Upper lobe of left lung (tissue), 6 donors: ENCODE results near the gene TUBB4A. TPM values are rescaled to one million over a fixed set of nuclear protein-coding genes. Genes with fewer than 3 reads are reported as not detected.

Experiments
- ATAC-seq, 2 donors: fragments of 200-7000 bp; cut with Tn5 transposase; one replicate each; pipeline ENCODE4 v1.9.1; 2022; ENCODE audit warnings: mild to moderate bottlenecking in 2 of 2, moderate library complexity in 2 of 2; ENCODE audit not compliant: low FRiP score in 2 of 2
- DNase-seq, 2 donors: peaks; one replicate each; pipeline ENCODE4 v3.0.0-alpha.2; 2019 to 2020
- H3K27ac ChIP-seq, 4 donors: fragments of 200-600 bp; sonication (generic); one replicate each; pipeline ENCODE4 v1.5.1; 2016 to 2019
- H3K27me3 ChIP-seq, 4 donors: fragments of 200-600 bp; sonication (generic); one replicate each; pipeline ENCODE4 v1.5.1; 2017 to 2019
- H3K36me3 ChIP-seq, 4 donors: fragments of 200-600 bp; sonication (generic); one replicate each; pipeline ENCODE4 v1.5.1; 2016 to 2019
- H3K4me1 ChIP-seq, 4 donors: fragments of 200-600 bp; sonication (generic); one replicate each; pipeline ENCODE4 v1.5.1; 2018 to 2019
- H3K4me3 ChIP-seq, 4 donors: fragments of 200-600 bp; sonication (generic); one replicate each; pipeline ENCODE4 v1.5.1; 2017 to 2019; ENCODE audit warnings: mild to moderate bottlenecking in 2 of 4, moderate library complexity in 1 of 4
- H3K9me3 ChIP-seq, 4 donors: fragments of 200-600 bp; sonication (generic); one replicate each; pipeline ENCODE4 v1.5.1; 2018 to 2019
- EP300 ChIP-seq, 4 donors: sonication (generic); formaldehyde crosslinking; IDR thresholded peaks; one replicate each; pipeline ENCODE4 v1.5.1; 2017; ENCODE audit warnings: antibody characterized with exemption in 4 of 4, control low read depth in 2 of 4
- POLR2A ChIP-seq, 4 donors: fragments of 450-650 bp; IDR thresholded peaks; one replicate each; pipeline ENCODE4 v1.5.1; 2016 to 2017; ENCODE audit warnings: antibody characterized with exemption in 4 of 4, mild to moderate bottlenecking in 2 of 4
- POLR2AphosphoS5 ChIP-seq, 2 donors: sonication (generic); formaldehyde crosslinking; IDR thresholded peaks; one replicate each; pipeline ENCODE4 v1.5.1; 2017; ENCODE audit warnings: antibody characterized with exemption in 2 of 2
- whole genome bisulfite sequencing, 2 donors: methylation state at CpG; one replicate each; pipeline ENCODE4 v1.1.5; 2017 to 2018; 5-methylcytosine and 5-hydroxymethylcytosine counted together
- total RNA-seq, 6 donors: library from RNA; depleted of rRNA in 4 of 6; stranded (reverse); fragments of >200 nt in 4 of 6; gene quantifications; one replicate each; pipeline versions ENCODE4 v1.1.0 to v1.2.1, GENCODE V29; 2016 to 2021
- TF ChIP-seq, protein P1 (sequence below), 6 experiments: fragments of 450-650 bp in 4 of 6; fragments of 200-600 bp in 2 of 6; sonication (generic) in 2 of 6; IDR thresholded peaks; one replicate each; pipeline ENCODE4 v1.5.1; 2016 to 2019; ENCODE audit warnings: antibody characterized with exemption in 6 of 6
- donor health status: DM: no; HTN: no; CAD: no; lungs with moderate emphysema.
- donor health status: DM: no; HTN: yes; CAD: no; lungs with severe emphysema.

TUBB4A gene
- total RNA-seq, 6 donors from 2014 or later, result 0.54 to 1.5 (median 0.76) TPM; not detected in 1

- H3K36me3 ChIP-seq, result peaks cover 0 to 16% (median 5%) of the 10 kb centered on the region in 4 donors
- peaks cover under 1 to 10% (median 5%) of the 10 kb centered on the region in 4 donors for H3K4me1 ChIP-seq
- no peak for TF ChIP-seq POLR2A (IDR thresholded peaks at IDR 0.05)
- TF ChIP-seq, protein P1, sequence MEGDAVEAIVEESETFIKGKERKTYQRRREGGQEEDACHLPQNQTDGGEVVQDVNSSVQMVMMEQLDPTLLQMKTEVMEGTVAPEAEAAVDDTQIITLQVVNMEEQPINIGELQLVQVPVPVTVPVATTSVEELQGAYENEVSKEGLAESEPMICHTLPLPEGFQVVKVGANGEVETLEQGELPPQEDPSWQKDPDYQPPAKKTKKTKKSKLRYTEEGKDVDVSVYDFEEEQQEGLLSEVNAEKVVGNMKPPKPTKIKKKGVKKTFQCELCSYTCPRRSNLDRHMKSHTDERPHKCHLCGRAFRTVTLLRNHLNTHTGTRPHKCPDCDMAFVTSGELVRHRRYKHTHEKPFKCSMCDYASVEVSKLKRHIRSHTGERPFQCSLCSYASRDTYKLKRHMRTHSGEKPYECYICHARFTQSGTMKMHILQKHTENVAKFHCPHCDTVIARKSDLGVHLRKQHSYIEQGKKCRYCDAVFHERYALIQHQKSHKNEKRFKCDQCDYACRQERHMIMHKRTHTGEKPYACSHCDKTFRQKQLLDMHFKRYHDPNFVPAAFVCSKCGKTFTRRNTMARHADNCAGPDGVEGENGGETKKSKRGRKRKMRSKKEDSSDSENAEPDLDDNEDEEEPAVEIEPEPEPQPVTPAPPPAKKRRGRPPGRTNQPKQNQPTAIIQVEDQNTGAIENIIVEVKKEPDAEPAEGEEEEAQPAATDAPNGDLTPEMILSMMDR (IDR thresholded peaks at IDR 0.05), result no peak
- TF ChIP-seq EP300 (IDR thresholded peaks at IDR 0.05), result no peak
- TF ChIP-seq POLR2AphosphoS5 (IDR thresholded peaks at IDR 0.05), result no peak
- no peaks in the 10 kb centered on the region for H3K9me3 ChIP-seq
- ATAC-seq (no peak), DNase-seq (no peak)
- no peak overlapping the region for H3K27ac ChIP-seq
- H3K27me3 ChIP-seq, result no peaks in the 10 kb centered on the region
- 81 to 91% methylated on average over 10 to 14 of the region's 14 CpGs for WGBS, 2 donors
- H3K4me3 ChIP-seq, result no peak overlapping the region
Measured at GRCh38 chr19:6471076-6471475, 31.0 kb downstream of the TUBB4A start.

- DNase-seq (no peak), ATAC-seq (no peak)
- Histone ChIP-seq H3K36me3 (peaks cover 0 to 16% (median 2%) of the 10 kb centered on the region in 4 donors), H3K27me3 (no peaks in the 10 kb centered on the region), H3K4me3 (no peak overlapping the region), H3K27ac (no peak overlapping the region), H3K9me3 (no peaks in the 10 kb centered on the region), H3K4me1 (peaks cover 0 to 2% (median under 1%) of the 10 kb centered on the region in 4 donors)
- WGBS, 2 donors, result 71 to 72% methylated on average over 7 to 8 of the region's 8 CpGs
- no peak for TF ChIP-seq POLR2A (IDR thresholded peaks at IDR 0.05)
- TF ChIP-seq, protein P1 (IDR thresholded peaks at IDR 0.05), result no peak
- TF ChIP-seq EP300 (IDR thresholded peaks at IDR 0.05), result no peak
- no peak for TF ChIP-seq POLR2AphosphoS5 (IDR thresholded peaks at IDR 0.05)
Measured at GRCh38 chr19:6470173-6470572, 31.9 kb downstream of the TUBB4A start.

DNA sequence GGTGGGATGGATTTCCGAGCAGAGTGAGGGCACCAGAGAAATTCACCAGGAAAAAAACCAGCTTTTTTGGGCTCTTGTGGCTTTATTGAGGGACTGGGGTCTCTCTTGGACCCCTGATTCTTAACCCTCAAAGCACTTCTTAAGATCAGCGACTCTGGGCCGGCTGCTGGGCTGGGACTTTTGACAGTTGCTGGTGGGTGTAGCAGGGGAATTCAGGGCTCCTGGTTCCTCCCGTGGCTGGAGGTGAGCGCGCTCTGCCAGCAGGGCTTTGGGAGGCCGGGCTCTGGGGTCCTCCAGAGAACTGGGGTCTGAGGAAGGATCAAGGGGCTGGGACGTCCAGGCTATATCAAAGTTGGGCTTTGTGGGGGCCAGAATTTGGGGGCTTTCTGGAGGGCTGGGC, 34.7 kb downstream of the TUBB4A start:
- Histone ChIP-seq H3K27ac (no peak overlapping the region), H3K36me3 (peaks cover 0 to 16% (median 2%) of the 10 kb centered on the region in 4 donors), H3K9me3 (no peaks in the 10 kb centered on the region), H3K4me3 (no peak overlapping the region), H3K4me1 (peaks cover 0 to 8% (median 2%) of the 10 kb centered on the region in 4 donors), H3K27me3 (peaks cover 0 to 9% (median 4%) of the 10 kb centered on the region in 4 donors)
- WGBS, 2 donors, result 79 to 83% methylated on average over 6 to 8 of the region's 8 CpGs
- TF ChIP-seq POLR2A (IDR thresholded peaks at IDR 0.05), result no peak
- TF ChIP-seq POLR2AphosphoS5 (IDR thresholded peaks at IDR 0.05), result no peak
- TF ChIP-seq, protein P1 (IDR thresholded peaks at IDR 0.05), result no peak
- no peak for TF ChIP-seq EP300 (IDR thresholded peaks at IDR 0.05)
- no peak for DNase-seq
- ATAC-seq, result no peak

GRCh38 chr19:6466526-6467248, 35.4 kb downstream of the TUBB4A start:
- Histone ChIP-seq H3K9me3 (no peaks in the 10 kb centered on the region), H3K36me3 (peaks cover 0 to 16% (median 2%) of the 10 kb centered on the region in 4 donors), H3K27me3 (peaks cover 0 to 9% (median 4%) of the 10 kb centered on the region in 4 donors), H3K4me1 (peaks cover 0 to 8% (median 2%) of the 10 kb centered on the region in 4 donors), H3K4me3 (no peak overlapping the region), H3K27ac (no peak overlapping the region)
- ATAC-seq (no peak), DNase-seq (peak in 1 of 2 donors; percentile 66)
- WGBS, 2 donors, result 83 to 90% methylated on average over 16 to 20 of the region's 21 CpGs
- no peak for TF ChIP-seq POLR2AphosphoS5 (IDR thresholded peaks at IDR 0.05)
- TF ChIP-seq, protein P1 (IDR thresholded peaks at IDR 0.05), result no peak
- no peak for TF ChIP-seq EP300 (IDR thresholded peaks at IDR 0.05)
- TF ChIP-seq POLR2A (IDR thresholded peaks at IDR 0.05), result no peak
